Measurements from ENCODE around the gene HUS1B.

DNA sequence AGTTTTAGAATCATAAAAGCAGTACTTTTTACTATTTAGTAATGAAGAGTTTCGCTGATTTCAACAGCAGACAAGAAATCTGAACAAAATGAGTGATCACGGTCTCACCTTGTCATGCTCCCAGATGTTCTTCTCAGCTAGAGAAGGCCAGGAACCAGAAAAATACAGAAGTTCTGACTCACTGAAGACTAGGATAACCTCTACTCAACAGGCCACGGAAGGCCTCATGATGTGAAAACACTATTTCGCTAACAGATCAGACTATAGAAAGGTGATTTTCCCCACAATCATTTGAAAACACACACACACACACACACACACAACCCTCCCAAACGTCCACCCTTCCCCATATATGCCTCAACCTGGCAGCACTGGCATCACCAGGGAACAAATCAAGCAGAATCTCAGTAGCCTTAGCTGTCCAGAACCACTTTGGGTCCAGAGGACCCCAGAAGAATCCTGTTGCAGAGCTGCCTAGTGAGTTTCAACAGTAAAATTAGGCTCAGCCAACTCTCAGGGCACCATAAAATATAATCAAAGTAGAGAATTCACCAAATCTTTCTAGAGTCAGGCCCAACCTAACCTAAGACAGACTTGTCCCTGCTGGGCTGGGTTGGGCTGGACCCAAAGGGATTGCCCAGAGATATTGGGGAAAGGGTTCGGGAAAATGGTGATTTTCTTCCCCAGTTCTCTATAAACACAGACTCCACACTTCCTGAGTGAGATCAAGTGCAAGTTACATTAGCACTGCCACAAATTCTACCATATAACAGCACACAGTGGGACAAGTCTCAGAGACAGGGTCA, 28.1 kb upstream of the HUS1B start:
- TF ChIP-seq, protein P1, sequence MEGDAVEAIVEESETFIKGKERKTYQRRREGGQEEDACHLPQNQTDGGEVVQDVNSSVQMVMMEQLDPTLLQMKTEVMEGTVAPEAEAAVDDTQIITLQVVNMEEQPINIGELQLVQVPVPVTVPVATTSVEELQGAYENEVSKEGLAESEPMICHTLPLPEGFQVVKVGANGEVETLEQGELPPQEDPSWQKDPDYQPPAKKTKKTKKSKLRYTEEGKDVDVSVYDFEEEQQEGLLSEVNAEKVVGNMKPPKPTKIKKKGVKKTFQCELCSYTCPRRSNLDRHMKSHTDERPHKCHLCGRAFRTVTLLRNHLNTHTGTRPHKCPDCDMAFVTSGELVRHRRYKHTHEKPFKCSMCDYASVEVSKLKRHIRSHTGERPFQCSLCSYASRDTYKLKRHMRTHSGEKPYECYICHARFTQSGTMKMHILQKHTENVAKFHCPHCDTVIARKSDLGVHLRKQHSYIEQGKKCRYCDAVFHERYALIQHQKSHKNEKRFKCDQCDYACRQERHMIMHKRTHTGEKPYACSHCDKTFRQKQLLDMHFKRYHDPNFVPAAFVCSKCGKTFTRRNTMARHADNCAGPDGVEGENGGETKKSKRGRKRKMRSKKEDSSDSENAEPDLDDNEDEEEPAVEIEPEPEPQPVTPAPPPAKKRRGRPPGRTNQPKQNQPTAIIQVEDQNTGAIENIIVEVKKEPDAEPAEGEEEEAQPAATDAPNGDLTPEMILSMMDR (IDR thresholded peaks at IDR 0.05) = no peak
- TF ChIP-seq POLR2A (IDR thresholded peaks at IDR 0.05) = no peak
- TF ChIP-seq POLR2AphosphoS5 (IDR thresholded peaks at IDR 0.05) = no peak
